Activated T-cell treated with anti-CD3 and anti-CD28 coated beads for 48 hours (primary cell): Measurements from ENCODE around the gene ARHGEF38.
"Not testable (repeated sequence)": the region's sequence is repeated elsewhere in the genome, so short reads cannot be mapped to it uniquely, and the experiment has no call there.

ENCODE experiments used
- DNase-seq: peaks from one replicate; pipeline ENCODE4 v3.0.0-alpha.2; 2020; ENCODE audit warnings: low read depth

ARHGEF38 gene

GRCh38 chr4:105714071-105714521, 161.7 kb downstream of the ARHGEF38 start:
- DNase-seq: no peak

GRCh38 chr4:105714932-105715331, 162.5 kb downstream of the ARHGEF38 start:
- no peak for DNase-seq

DNA sequence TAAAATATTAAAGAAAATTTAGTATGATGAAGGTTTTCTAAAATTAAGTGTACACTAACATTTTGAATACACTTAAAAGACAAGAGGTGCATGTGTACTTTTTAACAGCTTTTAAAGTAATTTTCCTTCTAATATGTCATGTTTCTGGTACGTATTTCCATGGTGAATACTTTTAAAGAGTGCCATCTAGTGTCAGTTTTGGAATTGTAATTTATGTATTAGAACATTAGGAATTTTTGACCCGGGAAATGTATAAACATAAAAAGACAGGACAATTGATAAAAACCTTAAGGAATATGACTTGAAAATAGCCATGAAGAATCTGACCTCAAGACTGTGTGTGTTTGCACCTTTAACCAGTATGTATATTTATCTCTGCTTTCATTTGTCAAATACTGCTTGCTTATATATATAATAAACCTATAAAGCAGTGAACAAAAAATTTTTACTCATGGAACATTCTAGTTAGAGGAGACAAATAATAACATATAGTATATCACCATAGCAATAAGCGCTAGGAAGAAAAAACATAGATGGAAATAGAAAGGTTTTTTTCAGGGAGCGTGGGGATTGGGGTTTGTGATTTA, 163.4 kb downstream of the ARHGEF38 start:
- DNase-seq: no peak

DNA sequence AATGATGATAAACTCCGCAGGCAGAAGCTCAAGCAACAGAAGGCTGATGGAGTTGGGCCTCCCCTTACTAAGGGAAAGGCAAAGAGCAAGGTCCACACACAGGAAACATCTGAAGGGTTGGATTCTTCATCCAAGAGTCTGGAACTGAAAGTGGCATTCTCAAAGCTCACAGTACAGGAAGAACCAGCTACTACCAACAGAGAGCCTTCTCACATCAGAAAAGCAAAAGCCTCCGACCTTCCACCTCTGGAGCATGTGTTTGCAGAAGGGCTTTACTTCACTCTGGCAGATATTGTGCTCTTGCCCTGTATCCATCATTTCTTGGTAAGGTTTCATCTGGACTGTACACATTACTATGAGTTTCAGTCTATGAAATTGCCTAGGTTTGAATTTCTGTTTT, 166.8 kb downstream of the ARHGEF38 start:
- no peak for DNase-seq

DNA sequence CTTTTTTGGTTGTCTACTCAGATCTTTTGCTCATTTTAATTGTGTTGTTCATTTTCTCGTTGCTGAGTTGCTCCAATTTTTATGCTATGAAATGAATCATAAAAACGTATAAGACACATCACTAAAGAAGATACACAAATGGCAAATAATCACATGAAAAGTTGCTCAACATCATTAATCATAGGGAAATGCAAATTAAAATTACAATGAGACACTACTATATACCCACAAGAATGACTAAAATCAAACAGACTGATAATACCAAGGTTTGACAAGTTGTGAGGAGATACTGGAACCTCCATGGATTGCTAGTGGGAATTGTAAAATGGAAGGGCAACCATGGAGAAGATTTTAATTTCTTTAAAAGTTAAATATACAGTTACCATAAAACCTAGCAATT, 173.2 kb downstream of the ARHGEF38 start:
- no peak for DNase-seq

GRCh38 chr4:105729895-105730294, 177.5 kb downstream of the ARHGEF38 start:
- DNase-seq: not testable (repeated sequence)
